Progenitor cell of endocrine pancreas (in vitro differentiated cells): ENCODE data around the gene SLC25A21. TPM values are rescaled to one million over a fixed set of nuclear protein-coding genes. Genes with fewer than 3 reads are reported as not detected.

Experiments used
- DNase-seq: peaks from one replicate; pipeline ENCODE4 v3.0.0; 2021; ENCODE audit warnings: low spot score; ENCODE audit not compliant: unreplicated experiment
- H3K27ac Mint-ChIP-seq: 2 replicates; pipeline ENCODE4 v1.8.0; 2021; ENCODE audit warnings: mild to moderate bottlenecking, moderate library complexity, mixed read lengths
- H3K27me3 Mint-ChIP-seq: 2 replicates; pipeline ENCODE4 v1.8.0; 2021; ENCODE audit warnings: mixed read lengths
- H3K36me3 Mint-ChIP-seq: 2 replicates; pipeline ENCODE4 v1.8.0; 2022; ENCODE audit warnings: mixed read lengths; ENCODE audit not compliant: insufficient read depth
- H3K4me1 Mint-ChIP-seq: 2 replicates; pipeline ENCODE4 v1.8.0; 2021; ENCODE audit warnings: low read depth, mixed read lengths
- H3K4me3 Mint-ChIP-seq: 2 replicates; pipeline ENCODE4 v1.8.0; 2021; ENCODE audit warnings: low read depth, mild to moderate bottlenecking, moderate library complexity, mixed read lengths
- H3K9me3 Mint-ChIP-seq: 2 replicates; pipeline ENCODE4 v1.8.0; 2021; ENCODE audit warnings: low read depth, mixed read lengths
- total RNA-seq: library from RNA; stranded (reverse); gene quantifications from 2 replicates; pipeline ENCODE4 v1.2.1, GENCODE V29; 2021
- TF ChIP-seq, protein P1 (sequence below): fragments of 200-600 bp; sonication (generic); IDR thresholded peaks from one replicate; pipeline ENCODE4 v1.5.0; 2021; ENCODE audit warnings: antibody characterized with exemption, mild to moderate bottlenecking; ENCODE audit not compliant: unreplicated experiment

Gene SLC25A21
- total RNA-seq, 1 donor from 2014 or later, result 2.5 TPM

DNA sequence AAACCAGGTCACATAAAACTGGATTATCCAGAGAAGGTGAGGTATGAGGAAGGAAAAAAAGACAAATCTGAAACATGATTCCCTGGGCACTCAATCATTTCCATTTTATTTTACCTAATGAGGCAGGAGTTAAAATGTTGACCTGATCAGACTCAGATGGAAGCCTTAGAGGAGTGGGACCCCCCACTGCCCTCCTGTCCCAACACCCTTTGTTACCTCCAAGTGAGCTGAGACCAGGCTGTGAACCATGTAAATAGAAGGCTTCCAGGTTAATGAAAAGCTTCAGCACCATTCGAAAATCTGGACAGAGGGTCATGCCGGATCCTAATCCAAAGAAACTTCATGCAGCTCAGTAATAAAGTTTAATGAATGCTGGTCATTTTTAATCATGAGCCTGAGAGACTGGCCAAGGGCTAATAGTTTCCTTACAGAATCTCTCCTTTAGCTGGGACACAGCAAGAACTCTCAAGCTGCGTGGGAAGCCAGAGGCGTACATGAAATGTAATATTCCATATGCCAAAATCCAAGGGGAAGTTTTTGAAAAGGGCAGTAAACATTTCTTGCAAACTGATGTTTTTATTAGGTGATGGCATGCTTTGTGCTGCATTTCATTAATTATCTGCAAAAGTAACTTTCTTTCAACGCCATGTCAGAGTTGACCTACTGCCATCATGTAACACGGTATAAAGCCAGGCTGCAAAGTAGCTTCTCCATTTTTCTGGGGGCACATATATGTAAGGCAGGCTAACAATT lies 327.8 kb downstream of the SLC25A21 start:
- Mint-ChIP-seq H3K9me3 (no peaks in the 10 kb centered on the region), H3K4me1 (peaks cover 10% of the 10 kb centered on the region), H3K4me3 (no peak overlapping the region), H3K27ac (no peak overlapping the region), H3K36me3 (no peaks in the 10 kb centered on the region), H3K27me3 (peaks cover 5% of the 10 kb centered on the region)
- TF ChIP-seq, protein P1, sequence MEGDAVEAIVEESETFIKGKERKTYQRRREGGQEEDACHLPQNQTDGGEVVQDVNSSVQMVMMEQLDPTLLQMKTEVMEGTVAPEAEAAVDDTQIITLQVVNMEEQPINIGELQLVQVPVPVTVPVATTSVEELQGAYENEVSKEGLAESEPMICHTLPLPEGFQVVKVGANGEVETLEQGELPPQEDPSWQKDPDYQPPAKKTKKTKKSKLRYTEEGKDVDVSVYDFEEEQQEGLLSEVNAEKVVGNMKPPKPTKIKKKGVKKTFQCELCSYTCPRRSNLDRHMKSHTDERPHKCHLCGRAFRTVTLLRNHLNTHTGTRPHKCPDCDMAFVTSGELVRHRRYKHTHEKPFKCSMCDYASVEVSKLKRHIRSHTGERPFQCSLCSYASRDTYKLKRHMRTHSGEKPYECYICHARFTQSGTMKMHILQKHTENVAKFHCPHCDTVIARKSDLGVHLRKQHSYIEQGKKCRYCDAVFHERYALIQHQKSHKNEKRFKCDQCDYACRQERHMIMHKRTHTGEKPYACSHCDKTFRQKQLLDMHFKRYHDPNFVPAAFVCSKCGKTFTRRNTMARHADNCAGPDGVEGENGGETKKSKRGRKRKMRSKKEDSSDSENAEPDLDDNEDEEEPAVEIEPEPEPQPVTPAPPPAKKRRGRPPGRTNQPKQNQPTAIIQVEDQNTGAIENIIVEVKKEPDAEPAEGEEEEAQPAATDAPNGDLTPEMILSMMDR, result no peak
- no peak for DNase-seq

DNA sequence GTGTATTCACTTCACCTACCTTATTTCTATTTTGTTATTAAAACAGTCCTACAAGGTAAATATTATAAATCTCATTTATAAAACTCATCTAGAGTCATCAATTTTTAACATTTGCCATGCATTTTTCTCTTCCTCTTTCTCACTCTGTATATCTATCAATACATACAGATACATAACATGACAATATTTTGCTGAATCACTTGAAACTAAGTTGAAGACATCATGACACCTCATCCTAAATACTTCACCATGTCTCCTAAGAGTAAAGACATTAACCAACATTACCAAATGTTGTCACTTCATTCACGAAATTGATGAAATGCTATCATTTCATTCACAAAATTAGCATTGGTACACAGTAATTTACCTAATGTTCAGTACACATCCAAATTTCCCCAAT lies 329.0 kb downstream of the SLC25A21 start:
- no peak overlapping the region for H3K27ac Mint-ChIP-seq
- no peak overlapping the region for H3K4me3 Mint-ChIP-seq
- H3K4me1 Mint-ChIP-seq, result peaks cover 10% of the 10 kb centered on the region
- TF ChIP-seq, protein P1, result no peak
- H3K36me3 Mint-ChIP-seq, result no peaks in the 10 kb centered on the region
- DNase-seq, result no peak
- peaks cover 5% of the 10 kb centered on the region for H3K27me3 Mint-ChIP-seq
- no peaks in the 10 kb centered on the region for H3K9me3 Mint-ChIP-seq

DNA sequence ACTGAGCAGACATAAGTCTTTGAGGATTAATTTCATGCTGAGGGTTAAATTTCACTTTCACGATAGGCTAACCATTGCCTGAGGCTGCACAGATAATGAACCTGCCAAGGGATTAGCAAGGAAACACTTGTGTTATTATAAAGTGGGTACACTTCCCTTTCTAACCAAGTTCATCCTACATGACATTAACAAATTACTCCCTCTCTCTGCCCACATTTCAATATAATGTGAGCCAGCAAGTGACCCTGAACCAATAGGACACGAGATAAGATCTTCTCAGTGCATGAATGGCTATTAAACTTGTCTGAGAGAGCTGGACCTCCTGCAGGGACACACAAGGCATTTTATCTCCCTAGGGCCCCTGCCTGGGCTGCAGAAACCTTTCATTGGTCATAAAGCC lies 337.3 kb downstream of the SLC25A21 start:
- H3K4me1 Mint-ChIP-seq, result peaks cover 6% of the 10 kb centered on the region
- no peak overlapping the region for H3K4me3 Mint-ChIP-seq
- no peak for DNase-seq
- no peak overlapping the region for H3K27ac Mint-ChIP-seq
- TF ChIP-seq, protein P1, result no peak
- H3K27me3 Mint-ChIP-seq, result peaks cover 13% of the 10 kb centered on the region
- H3K9me3 Mint-ChIP-seq, result no peaks in the 10 kb centered on the region
- H3K36me3 Mint-ChIP-seq, result no peaks in the 10 kb centered on the region

DNA sequence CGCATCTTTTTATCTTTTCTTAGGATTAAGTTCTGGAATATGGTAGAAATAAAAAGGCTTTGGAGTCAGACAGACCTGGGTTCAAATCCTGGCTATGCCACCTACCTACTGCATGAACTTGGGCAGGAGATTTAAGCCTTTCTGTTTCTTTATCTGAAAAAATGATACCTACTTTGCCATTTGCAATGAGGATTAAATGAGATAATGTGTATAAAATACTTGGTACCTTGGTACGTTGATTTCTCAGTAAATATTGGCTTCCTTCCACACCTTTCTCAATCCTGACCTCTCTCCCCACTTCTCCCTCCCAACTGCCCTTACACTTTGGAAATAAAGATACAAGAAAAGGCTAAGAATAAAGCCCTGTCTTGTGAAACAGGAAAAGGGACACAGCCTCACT lies 338.1 kb downstream of the SLC25A21 start:
- Mint-ChIP-seq H3K27ac (no peak overlapping the region), H3K9me3 (no peaks in the 10 kb centered on the region), H3K4me1 (peaks cover 6% of the 10 kb centered on the region), H3K4me3 (no peak overlapping the region), H3K27me3 (peaks cover 19% of the 10 kb centered on the region), H3K36me3 (no peaks in the 10 kb centered on the region)
- DNase-seq, result no peak
- TF ChIP-seq, protein P1, result no peak

DNA sequence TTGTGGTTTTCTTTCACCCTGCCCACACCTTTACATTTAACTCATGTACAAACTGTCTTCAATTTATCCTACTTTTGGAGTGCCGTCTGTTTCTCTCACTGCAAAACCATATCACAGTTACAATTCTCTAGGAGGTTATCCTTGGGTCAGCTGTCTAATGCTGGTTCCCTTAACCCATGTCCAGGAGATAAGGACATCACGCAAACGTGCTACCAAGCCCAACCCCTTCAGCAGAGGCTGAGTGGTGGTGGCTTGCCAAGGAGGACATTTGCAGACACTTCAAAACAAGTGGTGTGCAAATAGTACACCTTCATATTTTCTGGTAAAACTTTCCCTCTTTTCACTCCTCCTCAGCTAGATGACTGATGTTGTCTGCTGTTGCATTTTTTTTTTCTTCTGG lies 342.9 kb downstream of the SLC25A21 start:
- Mint-ChIP-seq H3K4me1 (no peaks in the 10 kb centered on the region), H3K36me3 (no peaks in the 10 kb centered on the region), H3K4me3 (no peak overlapping the region), H3K27ac (no peak overlapping the region), H3K9me3 (no peaks in the 10 kb centered on the region), H3K27me3 (peaks cover 29% of the 10 kb centered on the region)
- TF ChIP-seq, protein P1, result no peak
- DNase-seq, result no peak
